ENCODE data around the gene AP2A2. TPM values are rescaled to one million over a fixed set of nuclear protein-coding genes. Genes with fewer than 3 reads are reported as not detected.
A peak's percentile ranks its signal among the peaks of the same experiment; 100 is the strongest.

AP2A2 gene
- total RNA-seq, 1 experiment from 2014 or later: 39.4 TPM

- no peak overlapping the region for H3K4me3 ChIP-seq
- no peak overlapping the region for H3K27ac ChIP-seq
- peaks cover 3% of the 10 kb centered on the region; the same call in 1 of the 2 replicates for H4K20me1 ChIP-seq (ENCODE audit: insufficient read depth)
- 0 out of 2 replicates have a peak, but pooled peaks cover 6% of the 10 kb centered on the region for H3F3A ChIP-seq (ENCODE audit: insufficient read depth, low read depth)
- POLR2A ChIA-PET (ENCODE audit: unreplicated experiment): no interaction called here
- BruUV-seq (replicated peaks): no TSS peak
- no peaks in the 10 kb centered on the region for H3K4me1 ChIP-seq (replicated peaks; ENCODE audit: insufficient read depth)
- no peak overlapping the region for H3K4me2 ChIP-seq
- intact Hi-C loops (cut with micrococcal nuclease; ENCODE audit: unreplicated experiment): loop anchor here (5.0 kb wide), 1 partner anchor 127 kb away; no protein-coding TSS in a partner anchor
- H3K9me3 ChIP-seq (ENCODE audit: insufficient read depth, low read depth): no peaks in the 10 kb centered on the region
- no peaks in the 10 kb centered on the region for H3K36me3 ChIP-seq (ENCODE audit: low read depth)
- TF ChIP-seq EZH2 (IDR thresholded peaks at IDR 0.05; ENCODE audit: low read depth): no peak
- TF ChIP-seq, protein P1, sequence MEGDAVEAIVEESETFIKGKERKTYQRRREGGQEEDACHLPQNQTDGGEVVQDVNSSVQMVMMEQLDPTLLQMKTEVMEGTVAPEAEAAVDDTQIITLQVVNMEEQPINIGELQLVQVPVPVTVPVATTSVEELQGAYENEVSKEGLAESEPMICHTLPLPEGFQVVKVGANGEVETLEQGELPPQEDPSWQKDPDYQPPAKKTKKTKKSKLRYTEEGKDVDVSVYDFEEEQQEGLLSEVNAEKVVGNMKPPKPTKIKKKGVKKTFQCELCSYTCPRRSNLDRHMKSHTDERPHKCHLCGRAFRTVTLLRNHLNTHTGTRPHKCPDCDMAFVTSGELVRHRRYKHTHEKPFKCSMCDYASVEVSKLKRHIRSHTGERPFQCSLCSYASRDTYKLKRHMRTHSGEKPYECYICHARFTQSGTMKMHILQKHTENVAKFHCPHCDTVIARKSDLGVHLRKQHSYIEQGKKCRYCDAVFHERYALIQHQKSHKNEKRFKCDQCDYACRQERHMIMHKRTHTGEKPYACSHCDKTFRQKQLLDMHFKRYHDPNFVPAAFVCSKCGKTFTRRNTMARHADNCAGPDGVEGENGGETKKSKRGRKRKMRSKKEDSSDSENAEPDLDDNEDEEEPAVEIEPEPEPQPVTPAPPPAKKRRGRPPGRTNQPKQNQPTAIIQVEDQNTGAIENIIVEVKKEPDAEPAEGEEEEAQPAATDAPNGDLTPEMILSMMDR (conservative IDR thresholded peaks at IDR 0.05): no peak
- no peak for DNase-seq
- CTCF ChIA-PET: interaction anchor here (0.6 to 0.7 kb wide), 2 partner anchors 116 to 148 kb away, joined by 4 read pairs; no protein-coding TSS in a partner anchor
- H3K79me2 ChIP-seq (ENCODE audit: low read depth): peaks cover 16% of the 10 kb centered on the region; the same call in 1 of the 2 replicates
- H2AFZ ChIP-seq: no peak overlapping the region
- H3K9me2 ChIP-seq (ENCODE audit: insufficient read depth): no peaks in the 10 kb centered on the region
- H3K27me3 ChIP-seq (ENCODE audit: insufficient read depth, low read depth): no peaks in the 10 kb centered on the region
Observed at GRCh38 chr11:925158-925495, 543 bp upstream of the AP2A2 start.

DNA sequence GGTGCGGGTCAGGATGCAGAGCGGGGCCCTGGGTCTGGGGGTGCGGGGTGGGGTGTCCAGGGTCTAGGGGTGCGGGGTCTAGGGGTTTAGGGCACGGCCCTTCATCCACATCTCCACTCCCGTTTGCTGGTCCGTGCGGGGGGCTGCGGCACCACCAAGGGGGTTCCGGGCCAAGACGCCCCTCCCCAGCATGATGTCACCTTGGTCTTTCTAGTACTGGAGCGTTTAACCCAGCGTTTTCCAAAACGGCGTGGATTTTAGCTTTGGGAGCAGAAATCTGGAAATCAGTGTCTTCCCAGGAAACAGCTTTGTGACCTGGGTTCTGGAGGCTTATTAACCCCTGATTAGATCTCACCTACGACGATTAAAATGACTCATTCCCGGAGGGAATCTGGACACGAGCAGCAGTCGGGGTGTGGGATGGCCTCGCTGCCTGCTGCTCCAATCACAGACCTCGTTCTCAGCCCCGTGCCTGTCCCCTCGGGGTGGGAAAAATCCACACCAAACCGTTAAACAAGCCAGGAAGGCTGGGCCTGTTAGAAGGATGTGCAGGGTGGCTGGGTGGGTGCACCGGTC is 759 bp downstream of the AP2A2 start:
- DNase-seq: no peak
- ChIA-PET POLR2A (ENCODE audit: unreplicated experiment) (no interaction called here), CTCF (no interaction called here)
- Histone ChIP-seq H3K9me2 (ENCODE audit: insufficient read depth) (no peaks in the 10 kb centered on the region), H3K4me2 (peak overlapping the region; percentile 84), H2AFZ (0 out of 2 replicates have a peak overlapping the region, but pooled peaks have one; percentile 39), H4K20me1 (ENCODE audit: insufficient read depth) (peaks cover 3% of the 10 kb centered on the region; the same call in 1 of the 2 replicates), H3K27ac (no peak overlapping the region), H3K79me2 (ENCODE audit: low read depth) (peaks cover 20% of the 10 kb centered on the region; the same call in 1 of the 2 replicates), H3K27me3 (ENCODE audit: insufficient read depth, low read depth) (no peaks in the 10 kb centered on the region), H3K4me1 (replicated peaks; ENCODE audit: insufficient read depth) (no peaks in the 10 kb centered on the region), H3K9me3 (ENCODE audit: insufficient read depth, low read depth) (no peaks in the 10 kb centered on the region), H3F3A (ENCODE audit: insufficient read depth, low read depth) (0 out of 2 replicates have a peak, but pooled peaks cover 6% of the 10 kb centered on the region), H3K4me3 (peak overlapping the region; percentile 62), H3K36me3 (ENCODE audit: low read depth) (no peaks in the 10 kb centered on the region)
- BruUV-seq (replicated peaks): TSS peak; percentile 44
- intact Hi-C loops (cut with micrococcal nuclease; ENCODE audit: unreplicated experiment): loop anchor here (5.0 kb wide), 1 partner anchor 126 kb away; no protein-coding TSS in a partner anchor
- no peak for TF ChIP-seq EZH2 (IDR thresholded peaks at IDR 0.05; ENCODE audit: low read depth)
- TF ChIP-seq, protein P1 (conservative IDR thresholded peaks at IDR 0.05): no peak

DNA sequence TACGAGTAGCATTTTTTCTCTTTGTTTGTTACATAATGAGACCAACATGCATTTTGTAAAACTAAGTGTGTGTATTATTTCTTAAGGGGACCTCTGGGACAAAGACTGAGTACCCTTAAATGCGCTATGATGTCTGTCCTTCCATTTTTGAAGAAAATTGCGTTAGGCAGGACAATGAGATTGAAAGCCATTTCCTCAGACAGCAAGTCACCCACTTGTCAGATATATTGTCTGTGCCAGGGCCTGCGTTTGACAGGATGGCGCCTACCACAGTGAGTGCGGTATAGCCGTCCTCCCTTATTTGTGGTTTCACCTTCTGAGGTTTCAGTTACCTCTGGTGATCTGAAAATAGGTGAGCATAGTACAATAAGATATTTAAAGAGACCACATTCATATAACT is 2.2 kb downstream of the AP2A2 start:
- Histone ChIP-seq H2AFZ (no peak overlapping the region), H3K36me3 (ENCODE audit: low read depth) (no peaks in the 10 kb centered on the region), H3K79me2 (ENCODE audit: low read depth) (peaks cover 20% of the 10 kb centered on the region; the same call in 1 of the 2 replicates), H3K4me1 (replicated peaks; ENCODE audit: insufficient read depth) (no peaks in the 10 kb centered on the region), H3K9me3 (ENCODE audit: insufficient read depth, low read depth) (no peaks in the 10 kb centered on the region), H3K27ac (no peak overlapping the region), H4K20me1 (ENCODE audit: insufficient read depth) (peaks cover 3% of the 10 kb centered on the region; the same call in 1 of the 2 replicates), H3K27me3 (ENCODE audit: insufficient read depth, low read depth) (no peaks in the 10 kb centered on the region), H3K4me2 (no peak overlapping the region), H3F3A (ENCODE audit: insufficient read depth, low read depth) (0 out of 2 replicates have a peak, but pooled peaks cover 6% of the 10 kb centered on the region), H3K4me3 (no peak overlapping the region), H3K9me2 (ENCODE audit: insufficient read depth) (no peaks in the 10 kb centered on the region)
- BruUV-seq (replicated peaks): no TSS peak
- ChIA-PET CTCF (interaction anchor here (0.6 kb wide), 1 partner anchor 83 kb away, joined by 3 read pairs; no protein-coding TSS in a partner anchor), POLR2A (ENCODE audit: unreplicated experiment) (no interaction called here)
- intact Hi-C loops (cut with micrococcal nuclease; ENCODE audit: unreplicated experiment): loop anchor here (5.0 kb wide), 1 partner anchor 124 kb away; no protein-coding TSS in a partner anchor
- TF ChIP-seq EZH2 (IDR thresholded peaks at IDR 0.05; ENCODE audit: low read depth): no peak
- TF ChIP-seq, protein P1 (conservative IDR thresholded peaks at IDR 0.05): no peak
- DNase-seq: no peak

All from PC-9 (cell line).